Breast epithelium (tissue), 3 donors: ENCODE results near the gene TBC1D32.

Experiments
- CTCF ChIP-seq, 3 donors: fragments of 450-650 bp; IDR thresholded peaks; one replicate each; pipeline ENCODE4 v1.5.1; 2016 to 2017; ENCODE audit warnings: antibody characterized with exemption in 3 of 3, mild to moderate bottlenecking in 3 of 3, moderate library complexity in 3 of 3
- POLR2A ChIP-seq: fragments of 450-650 bp; IDR thresholded peaks from one replicate; pipeline ENCODE4 v1.6.1; 2016; ENCODE audit warnings: antibody characterized with exemption, mild to moderate bottlenecking, moderate library complexity
- POLR2AphosphoS5 ChIP-seq, 3 donors: sonication (generic); formaldehyde crosslinking; IDR thresholded peaks; one replicate each; pipeline ENCODE4 v1.6.1; 2017; ENCODE audit warnings: antibody characterized with exemption in 3 of 3

GRCh38 chr6:121321282-121321681, 13.0 kb downstream of the TBC1D32 start:
- TF ChIP-seq POLR2A, result no peak
- TF ChIP-seq CTCF (IDR thresholded peaks at IDR 0.05), result no peak
- TF ChIP-seq POLR2AphosphoS5 (IDR thresholded peaks at IDR 0.05), result no peak
